ENCODE results near the gene DAAM1.

DNA sequence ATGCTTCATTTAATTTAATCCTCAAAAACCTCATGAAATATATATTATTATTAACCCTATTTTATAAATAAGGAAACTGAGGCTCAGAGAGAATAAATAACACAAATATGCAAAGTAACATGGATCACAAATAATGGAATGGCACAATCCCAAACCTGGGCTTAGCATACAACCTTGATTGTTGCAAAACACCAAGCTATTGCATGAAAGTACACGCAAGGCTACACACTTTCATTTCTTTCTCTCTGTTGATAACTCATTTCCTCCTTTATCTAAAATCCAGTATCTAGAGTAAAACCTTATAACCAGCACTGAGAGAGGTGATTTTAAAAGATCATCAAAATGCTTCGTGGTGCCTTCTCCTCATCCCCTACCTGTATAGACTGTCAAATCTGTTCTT is 2.8 kb upstream of the DAAM1 start:
- no peak for TF ChIP-seq CSDC2 (CRISPR knock-in tag; IDR thresholded peaks at IDR 0.05)
- TF ChIP-seq ESRRG (CRISPR knock-in tag; IDR thresholded peaks at IDR 0.05), result no peak
- TF ChIP-seq ZFP30 (CRISPR knock-in tag; IDR thresholded peaks at IDR 0.05), result no peak
- TF ChIP-seq ARNTL (CRISPR knock-in tag; IDR thresholded peaks at IDR 0.05; ENCODE audit: borderline replicate concordance, low read depth), result no peak
- TF ChIP-seq SNAI2 (CRISPR knock-in tag; IDR thresholded peaks at IDR 0.05), result no peak
- TF ChIP-seq, protein P1, sequence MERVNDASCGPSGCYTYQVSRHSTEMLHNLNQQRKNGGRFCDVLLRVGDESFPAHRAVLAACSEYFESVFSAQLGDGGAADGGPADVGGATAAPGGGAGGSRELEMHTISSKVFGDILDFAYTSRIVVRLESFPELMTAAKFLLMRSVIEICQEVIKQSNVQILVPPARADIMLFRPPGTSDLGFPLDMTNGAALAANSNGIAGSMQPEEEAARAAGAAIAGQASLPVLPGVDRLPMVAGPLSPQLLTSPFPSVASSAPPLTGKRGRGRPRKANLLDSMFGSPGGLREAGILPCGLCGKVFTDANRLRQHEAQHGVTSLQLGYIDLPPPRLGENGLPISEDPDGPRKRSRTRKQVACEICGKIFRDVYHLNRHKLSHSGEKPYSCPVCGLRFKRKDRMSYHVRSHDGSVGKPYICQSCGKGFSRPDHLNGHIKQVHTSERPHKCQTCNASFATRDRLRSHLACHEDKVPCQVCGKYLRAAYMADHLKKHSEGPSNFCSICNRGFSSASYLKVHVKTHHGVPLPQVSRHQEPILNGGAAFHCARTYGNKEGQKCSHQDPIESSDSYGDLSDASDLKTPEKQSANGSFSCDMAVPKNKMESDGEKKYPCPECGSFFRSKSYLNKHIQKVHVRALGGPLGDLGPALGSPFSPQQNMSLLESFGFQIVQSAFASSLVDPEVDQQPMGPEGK (CRISPR knock-in tag; IDR thresholded peaks at IDR 0.05; ENCODE audit: borderline replicate concordance), result no peak

Data from SK-N-SH treated with all-trans-retinoic acid at 6 μM for 48 hours (cell line).